Activated T-helper 2 cell treated with anti-CD3 and anti-CD28 coated beads, Interferon-gamma antibody, Interleukin-2, Interleukin-4, amounts not matched to agents 10 μg/mL and 5 μg/mL and 100 μg/mL, durations not matched to agents 14 hours and 24 hours and 36 hours (primary cell): ENCODE data around the gene PALD1. TPM values are rescaled to one million over a fixed set of nuclear protein-coding genes. Genes with fewer than 3 reads are reported as not detected.

ENCODE experiments used
- DNase-seq: peaks from one replicate; pipeline ENCODE4 v3.0.0; 2021; ENCODE audit warnings: low spot score
- H3K27ac Mint-ChIP-seq: one replicate; pipeline ENCODE4 v1.8.0; 2021; ENCODE audit warnings: mixed read lengths
- H3K27me3 Mint-ChIP-seq: one replicate; pipeline ENCODE4 v1.8.0; 2021; ENCODE audit warnings: low read depth, mixed read lengths
- H3K36me3 Mint-ChIP-seq: one replicate; pipeline ENCODE4 v1.8.0; 2021; ENCODE audit warnings: low read depth, mixed read lengths
- H3K4me1 Mint-ChIP-seq: one replicate; pipeline ENCODE4 v1.8.0; 2021; ENCODE audit warnings: low read depth, mixed read lengths
- H3K4me3 Mint-ChIP-seq: one replicate; pipeline ENCODE4 v1.8.0; 2021; ENCODE audit warnings: low read depth, mild to moderate bottlenecking, moderate library complexity, mixed read lengths
- H3K9me3 Mint-ChIP-seq: one replicate; pipeline ENCODE4 v1.8.0; 2021; ENCODE audit warnings: mixed read lengths
- intact Hi-C: fragments of 100-400 bp; cut with micrococcal nuclease; formaldehyde crosslinking; loops from one replicate; pipeline ENCODE4 v1.15.1; 2023
- total RNA-seq: library from RNA; stranded (reverse); gene quantifications from 2 replicates; pipeline ENCODE4 v1.2.3, GENCODE V29; 2022

Gene PALD1
- total RNA-seq, 1 donor from 2014 or later = 2.3 TPM

DNA sequence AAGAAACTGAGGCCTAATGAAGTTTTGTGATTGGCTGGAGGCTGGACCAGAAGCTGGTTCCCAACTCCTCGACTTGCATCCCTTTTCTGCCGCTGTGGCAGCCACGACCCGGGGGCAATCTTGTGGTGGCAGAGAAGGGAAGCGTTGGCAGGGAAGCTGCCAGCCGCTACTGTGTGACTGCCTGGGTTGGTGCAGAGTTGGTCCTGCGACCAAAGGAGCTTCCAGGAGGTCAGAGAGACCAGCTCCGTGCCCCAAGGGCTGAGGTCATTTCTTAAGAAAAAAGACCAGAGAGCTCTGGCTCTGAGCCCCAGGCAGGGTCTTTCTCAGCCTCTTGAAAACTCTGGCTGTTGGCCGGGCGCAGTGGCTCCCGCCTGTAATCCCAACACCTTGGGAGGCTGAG, 76.8 kb downstream of the PALD1 start:
- DNase-seq = no peak
- Mint-ChIP-seq H3K4me3 (no peak overlapping the region), H3K27ac (no peak overlapping the region), H3K4me1 (peaks cover 11% of the 10 kb centered on the region), H3K27me3 (peaks cover 4% of the 10 kb centered on the region), H3K36me3 (no peaks in the 10 kb centered on the region), H3K9me3 (no peaks in the 10 kb centered on the region)
- intact Hi-C loops = loop anchor here (5.0 kb wide), 1 partner anchor 47 kb away; the partner anchor contains the start of gene PRF1

DNA sequence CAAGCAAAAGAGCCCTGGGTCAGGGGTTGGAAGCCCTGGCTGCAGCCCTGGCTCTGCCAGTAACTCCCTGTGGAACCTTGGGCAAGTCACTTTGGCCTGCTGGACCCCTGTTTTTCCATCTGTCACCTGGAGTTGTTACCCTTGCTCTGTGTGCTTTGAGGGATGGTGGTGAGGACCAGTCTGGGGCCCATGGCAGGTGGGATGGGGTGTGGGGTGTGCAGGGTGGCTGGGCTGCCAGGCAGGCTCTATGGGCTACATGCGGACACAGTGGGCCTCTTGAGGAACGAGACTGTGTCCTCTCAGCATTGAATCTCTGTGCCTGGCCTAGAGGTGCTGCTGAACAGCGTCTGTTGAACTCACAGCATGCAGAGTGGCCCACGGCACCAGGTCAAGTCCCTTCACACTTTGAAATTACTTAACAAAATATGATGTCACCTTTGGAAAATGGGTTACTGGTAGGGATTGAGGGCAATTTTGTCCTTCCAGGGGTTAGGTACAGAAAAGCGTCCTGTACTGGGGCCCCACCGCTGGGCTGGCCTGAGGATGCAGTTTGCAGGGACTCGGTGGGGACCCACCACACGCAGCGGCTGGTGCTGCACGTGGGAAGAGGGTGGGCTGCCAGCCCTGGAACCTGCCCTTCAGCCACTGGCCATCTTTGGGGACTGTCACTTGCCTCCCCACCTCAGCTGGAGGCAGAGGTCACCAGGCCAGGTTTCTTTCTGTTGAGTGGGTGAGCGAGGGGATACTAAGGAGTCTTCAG, 78.7 kb downstream of the PALD1 start:
- H3K27me3 Mint-ChIP-seq = peaks cover 6% of the 10 kb centered on the region
- no peak overlapping the region for H3K27ac Mint-ChIP-seq
- H3K4me3 Mint-ChIP-seq = no peak overlapping the region
- H3K36me3 Mint-ChIP-seq = no peaks in the 10 kb centered on the region
- no peak for DNase-seq
- intact Hi-C loops = loop anchor here (5.0 kb wide), 1 partner anchor 45 kb away; the partner anchor contains the start of gene PRF1
- H3K4me1 Mint-ChIP-seq = peaks cover 11% of the 10 kb centered on the region
- H3K9me3 Mint-ChIP-seq = no peaks in the 10 kb centered on the region

DNA sequence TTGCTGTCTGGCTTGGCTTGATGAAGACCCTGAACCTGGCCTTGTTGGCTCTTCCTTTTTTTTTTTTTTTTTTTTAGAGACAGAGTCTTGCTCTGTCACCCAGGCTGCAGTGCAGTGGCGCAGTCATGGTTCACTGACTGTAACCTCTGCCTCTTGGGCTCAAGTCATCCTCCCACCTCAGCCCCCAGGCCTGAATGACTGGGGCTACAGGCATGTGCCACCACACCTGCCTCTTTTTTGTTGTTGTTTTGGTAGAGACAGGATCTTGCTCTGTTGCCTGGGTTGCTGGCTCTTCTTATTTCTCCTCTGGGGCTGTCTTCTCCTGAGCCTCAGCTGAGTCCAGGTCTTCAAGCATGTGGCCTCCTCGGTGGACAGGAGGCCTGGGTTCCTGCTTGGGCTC, 79.3 kb downstream of the PALD1 start:
- DNase-seq = no peak
- H3K36me3 Mint-ChIP-seq = no peaks in the 10 kb centered on the region
- intact Hi-C loops = loop anchor here (5.0 kb wide), 1 partner anchor 44 kb away; the partner anchor contains the start of gene PRF1

DNA sequence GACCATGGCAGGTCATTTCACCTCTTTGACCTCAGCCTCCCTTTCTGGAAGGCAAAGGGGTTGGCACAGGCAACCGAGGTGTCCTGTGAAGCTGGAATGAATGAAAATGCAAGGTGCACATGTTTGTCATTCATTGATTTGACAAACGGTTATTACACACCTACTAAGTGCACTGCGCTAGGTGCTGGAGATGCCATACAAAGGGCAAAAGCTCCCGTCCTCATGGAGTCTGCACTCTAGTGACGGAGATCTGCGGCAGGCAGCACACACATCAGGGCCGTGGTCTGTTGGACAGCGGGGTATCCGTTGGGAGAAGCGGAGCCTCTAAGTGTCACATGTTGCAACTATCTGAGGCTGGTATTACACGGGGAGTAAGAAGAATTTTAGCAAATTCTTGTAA, 79.7 kb downstream of the PALD1 start:
- DNase-seq = no peak
- Mint-ChIP-seq H3K4me3 (no peak overlapping the region), H3K27ac (no peak overlapping the region), H3K9me3 (no peaks in the 10 kb centered on the region), H3K36me3 (no peaks in the 10 kb centered on the region), H3K27me3 (peaks cover 8% of the 10 kb centered on the region), H3K4me1 (peaks cover 15% of the 10 kb centered on the region)
- intact Hi-C loops = loop anchor here (5.0 kb wide), 1 partner anchor 44 kb away; the partner anchor contains the start of gene PRF1

More for the DNA sequence above, 79.3 kb downstream of the PALD1 start:
- Mint-ChIP-seq H3K27me3 (peaks cover 6% of the 10 kb centered on the region), H3K4me1 (peaks cover 11% of the 10 kb centered on the region), H3K4me3 (no peak overlapping the region), H3K9me3 (no peaks in the 10 kb centered on the region), H3K27ac (no peak overlapping the region)

DNA sequence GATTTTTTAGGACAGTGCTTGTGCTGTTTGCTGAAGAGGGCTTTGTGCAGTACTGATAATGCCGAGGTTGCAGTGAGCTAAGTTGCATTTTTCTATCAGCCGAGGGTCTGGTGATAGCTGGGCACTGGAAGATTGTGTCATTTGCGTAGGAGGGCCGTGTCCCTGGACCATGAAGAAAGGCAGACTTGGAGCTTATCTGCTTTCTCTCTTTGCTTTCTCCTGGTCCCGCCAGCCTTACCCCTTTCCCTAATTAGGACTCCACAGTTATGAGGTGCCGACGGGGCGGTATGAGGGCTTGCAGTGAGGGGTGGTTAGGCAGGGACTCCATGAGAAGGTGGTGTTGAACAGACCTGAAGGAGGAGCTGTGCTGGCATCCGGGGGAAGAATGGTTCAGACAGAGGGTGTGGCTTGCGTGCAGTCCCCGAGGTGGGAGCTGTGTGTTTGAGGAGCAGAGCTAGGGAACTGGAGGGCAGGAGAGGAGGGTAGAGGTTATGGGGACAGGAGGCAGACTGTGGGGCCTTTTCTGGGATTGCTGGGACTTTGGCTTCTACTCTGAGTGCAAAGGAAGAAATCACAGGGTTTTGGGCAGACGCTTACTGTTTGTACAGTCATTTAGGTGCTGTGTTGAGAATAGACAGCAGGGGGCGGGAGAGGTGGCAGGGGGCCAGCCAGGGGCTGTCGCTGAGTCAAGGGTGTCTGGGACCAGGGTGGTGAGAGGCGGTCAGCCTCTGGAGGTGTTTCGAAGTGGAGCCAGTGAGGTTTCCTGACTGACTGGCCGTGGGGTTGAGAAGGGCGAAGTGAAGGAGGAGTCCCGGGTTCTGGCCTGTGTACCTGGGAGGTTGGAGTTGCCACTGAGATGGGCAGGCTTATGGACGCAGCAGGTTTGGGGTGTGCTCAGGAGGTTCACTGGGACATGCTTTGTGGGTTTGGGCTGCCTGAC, 80.6 kb downstream of the PALD1 start:
- H3K4me1 Mint-ChIP-seq = peaks cover 17% of the 10 kb centered on the region
- H3K27ac Mint-ChIP-seq = peak overlapping the region; percentile 19
- peak overlapping the region; percentile 59 for H3K4me3 Mint-ChIP-seq
- peaks cover 11% of the 10 kb centered on the region for H3K27me3 Mint-ChIP-seq
- no peaks in the 10 kb centered on the region for H3K9me3 Mint-ChIP-seq
- peak; percentile 48 for DNase-seq
- H3K36me3 Mint-ChIP-seq = no peaks in the 10 kb centered on the region
- intact Hi-C loops = loop anchor here (1.0 to 5.0 kb wide), 3 partner anchors 19 to 200 kb away; partner anchors contain the start of gene PRF1

DNA sequence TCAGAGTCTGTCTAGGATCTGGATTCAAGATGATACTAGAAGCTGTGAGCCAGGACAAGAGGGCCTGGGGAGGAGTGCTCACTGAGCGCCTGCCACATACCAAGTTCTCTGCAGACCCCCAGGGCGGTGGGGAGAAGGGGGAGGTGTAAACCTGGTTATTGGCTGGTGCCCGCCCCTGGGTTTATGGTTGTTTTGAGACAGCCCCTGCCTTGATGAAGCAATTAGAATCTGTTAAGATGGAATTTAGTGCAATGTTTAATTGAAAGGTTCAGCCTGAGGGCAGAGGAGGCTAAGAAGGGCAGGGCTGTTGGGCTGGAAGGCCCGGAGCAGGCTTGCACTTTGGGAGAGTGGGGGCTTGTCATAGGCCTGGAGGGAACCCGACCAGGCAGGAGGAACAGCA, 81.3 kb downstream of the PALD1 start:
- Mint-ChIP-seq H3K9me3 (no peaks in the 10 kb centered on the region), H3K4me3 (no peak overlapping the region), H3K4me1 (peaks cover 17% of the 10 kb centered on the region), H3K27ac (no peak overlapping the region), H3K36me3 (no peaks in the 10 kb centered on the region), H3K27me3 (peaks cover 11% of the 10 kb centered on the region)
- no peak for DNase-seq
- intact Hi-C loops = loop anchor here (1.0 to 5.0 kb wide), 3 partner anchors 18 to 199 kb away; partner anchors contain the start of gene PRF1

DNA sequence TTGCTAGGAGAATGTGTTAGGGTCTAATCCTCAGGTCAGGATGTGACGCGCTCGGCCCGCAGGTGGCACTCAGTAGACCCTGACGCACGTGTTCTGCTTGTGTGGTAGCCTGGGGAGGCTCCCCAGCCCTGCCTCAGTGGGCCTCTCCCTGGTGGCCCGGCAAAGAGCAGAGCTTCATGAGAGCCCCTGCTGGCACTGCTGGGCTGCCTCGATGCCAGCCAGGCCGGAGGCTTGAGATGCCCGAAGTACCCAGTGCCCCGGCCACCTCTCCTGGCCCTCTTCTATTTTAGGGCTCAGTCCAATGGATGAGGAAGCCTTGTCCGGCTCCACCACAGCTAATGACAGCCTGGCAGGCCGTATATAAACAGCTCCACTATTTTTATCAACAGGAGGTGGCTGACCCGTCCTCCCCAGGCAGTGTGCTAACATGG, 82.0 kb downstream of the PALD1 start:
- Mint-ChIP-seq H3K4me3 (no peak overlapping the region), H3K27me3 (peaks cover 11% of the 10 kb centered on the region), H3K36me3 (no peaks in the 10 kb centered on the region), H3K4me1 (peaks cover 17% of the 10 kb centered on the region), H3K9me3 (no peaks in the 10 kb centered on the region), H3K27ac (no peak overlapping the region)
- DNase-seq = no peak
- intact Hi-C loops = no loop called here

DNA sequence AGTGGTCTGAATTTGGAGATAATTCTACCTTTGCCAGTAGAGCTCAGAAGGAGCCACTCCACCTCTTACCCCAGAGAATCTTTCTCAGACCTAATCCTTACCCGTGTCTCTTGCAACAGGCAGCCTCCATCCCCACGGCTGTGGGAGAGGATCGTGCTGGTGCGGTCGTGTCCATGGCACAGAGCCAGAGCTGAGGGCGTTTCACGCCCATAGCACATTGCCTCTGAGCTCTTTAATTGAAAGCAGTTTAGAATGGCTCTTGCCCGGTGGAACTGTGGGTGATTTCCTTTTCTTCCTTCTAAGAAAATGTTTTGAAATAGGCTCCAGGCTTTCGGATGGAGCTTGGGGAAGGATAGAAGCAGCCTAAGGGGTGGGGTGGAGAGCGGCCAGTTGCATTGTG, 82.5 kb downstream of the PALD1 start:
- no peak overlapping the region for H3K27ac Mint-ChIP-seq
- no peak for DNase-seq
- intact Hi-C loops = no loop called here
- no peaks in the 10 kb centered on the region for H3K9me3 Mint-ChIP-seq
- peaks cover 11% of the 10 kb centered on the region for H3K27me3 Mint-ChIP-seq
- H3K36me3 Mint-ChIP-seq = no peaks in the 10 kb centered on the region
- H3K4me1 Mint-ChIP-seq = peaks cover 17% of the 10 kb centered on the region
- no peak overlapping the region for H3K4me3 Mint-ChIP-seq

DNA sequence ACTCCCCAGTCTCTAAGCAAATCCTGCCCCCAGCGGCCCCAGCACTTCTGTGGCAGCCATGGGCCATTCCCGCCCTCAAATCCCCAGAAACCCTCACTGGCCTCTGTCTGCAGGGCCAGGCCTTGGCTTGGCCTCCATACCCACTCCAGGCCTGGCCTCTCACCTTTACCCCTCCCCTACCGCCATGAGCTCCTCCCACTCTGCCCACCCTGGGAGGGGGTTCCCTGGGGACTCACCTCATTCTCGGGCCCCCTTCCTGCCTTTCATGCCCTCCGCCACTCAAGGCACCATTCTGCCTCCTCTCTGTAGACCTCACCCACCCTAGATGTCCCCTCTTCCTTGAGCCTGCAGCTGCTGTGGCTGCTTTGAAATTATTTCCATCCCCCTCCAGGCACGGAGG, 83.0 kb downstream of the PALD1 start:
- no peak overlapping the region for H3K4me3 Mint-ChIP-seq
- H3K36me3 Mint-ChIP-seq = no peaks in the 10 kb centered on the region
- peak overlapping the region; percentile 25 for H3K27ac Mint-ChIP-seq
- H3K27me3 Mint-ChIP-seq = peaks cover 11% of the 10 kb centered on the region
- no peaks in the 10 kb centered on the region for H3K9me3 Mint-ChIP-seq
- intact Hi-C loops = no loop called here
- DNase-seq = no peak
- peaks cover 17% of the 10 kb centered on the region for H3K4me1 Mint-ChIP-seq

DNA sequence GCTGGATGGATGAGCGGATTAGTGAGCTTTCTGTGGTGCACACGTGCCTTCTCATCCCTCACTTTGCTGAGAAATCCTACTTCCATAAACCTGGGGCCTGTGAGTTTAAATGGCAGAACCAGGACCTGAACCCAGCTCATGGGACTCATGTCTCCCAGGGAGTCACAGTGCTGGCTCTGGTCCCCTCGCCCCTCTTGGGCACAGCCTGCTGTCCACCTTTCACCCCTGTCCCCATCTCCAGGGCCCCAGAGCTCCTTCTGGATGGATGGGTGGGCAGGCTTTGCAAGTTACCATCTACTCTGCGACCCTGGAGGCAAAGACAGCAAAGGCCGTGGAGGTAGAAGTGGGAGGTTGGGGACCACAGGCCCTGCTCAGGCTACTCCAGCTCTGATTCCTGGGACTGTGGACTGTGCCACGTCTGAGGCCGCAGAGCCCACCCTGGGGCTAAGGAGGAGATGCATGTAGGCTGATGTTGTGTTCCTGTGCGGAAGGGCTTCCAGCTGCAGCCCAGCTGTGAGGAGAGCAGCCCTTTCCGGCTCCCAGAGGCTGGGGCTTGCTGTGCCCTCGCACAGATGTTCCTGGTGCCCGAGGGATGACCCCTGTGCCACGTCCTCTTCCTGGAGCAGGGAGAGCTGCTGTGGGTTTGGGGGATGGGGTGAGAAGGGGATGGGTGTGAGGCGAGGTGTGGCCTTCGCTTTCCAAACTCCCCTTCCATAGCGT, 83.6 kb downstream of the PALD1 start:
- Mint-ChIP-seq H3K27ac (no peak overlapping the region), H3K4me1 (peaks cover 17% of the 10 kb centered on the region), H3K9me3 (no peaks in the 10 kb centered on the region), H3K27me3 (peaks cover 11% of the 10 kb centered on the region), H3K4me3 (no peak overlapping the region), H3K36me3 (no peaks in the 10 kb centered on the region)
- intact Hi-C loops = no loop called here
- DNase-seq = no peak

DNA sequence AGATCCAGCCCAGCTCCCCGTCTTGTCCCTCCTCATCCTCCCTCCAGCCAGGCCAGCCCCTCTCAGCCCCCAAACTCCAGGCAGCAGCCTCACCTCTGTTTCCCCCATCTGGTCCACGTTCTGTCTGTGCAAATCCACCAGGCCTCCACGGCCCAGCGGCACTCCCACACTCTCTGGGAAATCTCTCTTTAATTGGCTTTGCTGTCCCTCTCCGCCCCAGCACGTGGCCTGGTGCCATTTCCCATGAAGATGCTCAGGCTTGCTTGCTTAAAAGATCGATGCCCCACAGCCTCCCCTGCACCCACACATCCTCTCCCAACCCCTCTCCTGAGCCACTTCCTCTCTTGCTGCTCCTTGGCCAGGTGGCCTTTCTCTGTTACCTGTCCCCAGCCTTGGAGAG, 84.7 kb downstream of the PALD1 start:
- Mint-ChIP-seq H3K4me1 (peaks cover 17% of the 10 kb centered on the region), H3K9me3 (no peaks in the 10 kb centered on the region), H3K4me3 (no peak overlapping the region), H3K27ac (no peak overlapping the region), H3K36me3 (no peaks in the 10 kb centered on the region), H3K27me3 (peaks cover 14% of the 10 kb centered on the region)
- DNase-seq = no peak
- intact Hi-C loops = no loop called here

DNA sequence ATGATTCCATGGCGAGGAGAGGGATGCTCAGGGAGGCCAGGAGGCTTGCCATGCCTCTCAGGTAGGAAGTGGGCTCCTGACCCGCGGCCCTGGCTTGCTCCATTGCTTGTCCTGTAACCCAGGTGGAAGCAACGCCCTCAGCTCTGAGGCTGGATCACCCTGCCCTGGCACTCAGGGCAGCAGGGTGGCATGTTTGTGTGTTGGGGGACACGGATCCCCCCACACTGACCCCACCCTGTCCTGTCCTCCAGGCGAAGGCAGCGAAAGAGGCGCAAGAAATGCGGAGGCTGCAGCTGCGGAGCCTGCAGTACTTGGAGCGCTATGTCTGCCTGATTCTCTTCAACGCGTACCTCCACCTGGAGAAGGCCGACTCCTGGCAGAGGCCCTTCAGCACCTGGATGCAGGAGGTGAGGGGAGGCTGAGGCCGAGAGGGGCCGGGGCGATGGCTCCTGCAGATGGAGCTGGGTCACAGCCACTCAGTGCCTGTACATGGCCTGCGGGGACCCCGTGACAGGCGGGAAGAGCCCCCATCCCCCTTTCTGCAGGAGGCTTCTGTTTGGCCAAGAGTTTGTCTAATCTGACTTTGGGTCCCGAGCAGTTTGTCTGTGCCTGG, 85.7 kb downstream of the PALD1 start:
- H3K9me3 Mint-ChIP-seq = no peaks in the 10 kb centered on the region
- no peaks in the 10 kb centered on the region for H3K36me3 Mint-ChIP-seq
- intact Hi-C loops = no loop called here
- peaks cover 12% of the 10 kb centered on the region for H3K4me1 Mint-ChIP-seq
- no peak overlapping the region for H3K4me3 Mint-ChIP-seq
- H3K27me3 Mint-ChIP-seq = peaks cover 18% of the 10 kb centered on the region
- H3K27ac Mint-ChIP-seq = no peak overlapping the region
- DNase-seq = no peak
